Endothelial cell of umbilical vein (primary cell): ENCODE data around the gene TNIP3. TPM values are rescaled to one million over a fixed set of nuclear protein-coding genes. Genes with fewer than 3 reads are reported as not detected.

Source experiments
- BruUV-seq: library from RNA; stranded (reverse); fragments of 400-500 nt; replicated peaks from 2 replicates; lab custom pipeline; 2021; lab: Mats Ljungman, UMichigan
- CTCF ChIA-PET: fragments of 300-600, 350-600 bp; sonication (Branson Sonifier 250); formaldehyde crosslinking; loops from one replicate; lab custom pipeline; 2021; ENCODE audit warnings: antibody characterized with exemption, inconsistent platforms; lab: Charles Lee
- POLR2A ChIA-PET: fragments of 300-600, 350-600 bp; sonication (Branson Sonifier 250); formaldehyde crosslinking; loops from one replicate; lab custom pipeline; 2021; ENCODE audit warnings: antibody characterized with exemption, inconsistent platforms; lab: Charles Lee
- DNase-seq: peaks from one replicate; pipeline ENCODE4 v3.0.0-alpha.2; 2011; ENCODE audit warnings: low read depth, low spot score
- FAIRE-seq: peaks from 2 replicates; lab custom pipeline; 2011; peaks lifted over from hg19 to GRCh38; lab: Jason Lieb, UNC
- H2AFZ ChIP-seq: 2 replicates; pipeline ENCODE4 v1.6.0; 2012; ENCODE audit warnings: low read depth, low read length, control low read depth, inconsistent platforms
- H3K27ac ChIP-seq: 2 replicates; pipeline ENCODE4 v1.5.1; 2011; ENCODE audit warnings: low read depth, mild to moderate bottlenecking, control low read depth, low read length, moderate library complexity; ENCODE audit not compliant: insufficient read depth
- H3K27me3 ChIP-seq, 2 experiments: 2 replicates each; pipeline versions ENCODE4 v1.6.0 to v1.6.1; 2011; ENCODE audit warnings: low read length in 2 of 2, mixed read lengths in 1 of 2; ENCODE audit not compliant: control insufficient read depth in 2 of 2, insufficient read depth in 2 of 2
- H3K36me3 ChIP-seq, 2 experiments: 2 replicates in 1 of 2; 3 replicates in 1 of 2; pipeline ENCODE4 v1.5.1; 2011; ENCODE audit warnings: low read length in 2 of 2, mild to moderate bottlenecking in 1 of 2, moderate library complexity in 1 of 2; ENCODE audit not compliant: control insufficient read depth in 2 of 2, insufficient read depth in 2 of 2; ENCODE audit errors: extremely low read depth in 1 of 2
- H3K4me1 ChIP-seq: 3 replicates; pipeline ENCODE4 v1.5.1; 2011; ENCODE audit warnings: mild to moderate bottlenecking, low read length; ENCODE audit not compliant: control insufficient read depth, insufficient read depth; ENCODE audit errors: extremely low read depth
- H3K4me2 ChIP-seq: 2 replicates; pipeline ENCODE4 v1.6.1; 2011; ENCODE audit warnings: low read length, control low read depth, mixed read lengths; ENCODE audit not compliant: insufficient read depth
- H3K4me3 ChIP-seq, 3 experiments: fragments of 200-600 bp in 1 of 3; sonication (generic), shearing (Covaris generic) in 1 of 3; replicated peaks in 1 of 3; 2 replicates each; pipeline ENCODE4 v1.5.1; 2011 to 2016; ENCODE audit warnings: control low read depth in 3 of 3, low read length in 3 of 3, mild to moderate bottlenecking in 2 of 3, inconsistent platforms in 1 of 3, low read depth in 1 of 3, moderate library complexity in 1 of 3; ENCODE audit not compliant: insufficient read depth in 1 of 3
- H3K79me2 ChIP-seq: 2 replicates; pipeline ENCODE4 v1.6.0; 2012; ENCODE audit warnings: low read length, inconsistent platforms; ENCODE audit not compliant: control insufficient read depth, insufficient read depth
- H3K9ac ChIP-seq: replicated peaks from 2 replicates; pipeline ENCODE3; 2011; ENCODE audit warnings: low read length, control low read depth; ENCODE audit not compliant: insufficient read depth; ENCODE audit errors: extremely low read depth
- H3K9me1 ChIP-seq: replicated peaks from 3 replicates; pipeline ENCODE4 v1.6.0; 2011; ENCODE audit warnings: mild to moderate bottlenecking, low read length; ENCODE audit not compliant: control insufficient read depth, insufficient read depth; ENCODE audit errors: extremely low read depth
- H3K9me3 ChIP-seq: replicated peaks from 2 replicates; pipeline ENCODE4 v1.5.1; 2012; ENCODE audit warnings: low read length, inconsistent platforms; ENCODE audit not compliant: control insufficient read depth, insufficient read depth
- H4K20me1 ChIP-seq: replicated peaks from 2 replicates; pipeline ENCODE3; 2011; ENCODE audit warnings: mild to moderate bottlenecking, low read length; ENCODE audit not compliant: control insufficient read depth, insufficient read depth; ENCODE audit errors: extremely low read depth
- CTCF ChIP-seq, 2 donors: IDR thresholded peaks; 1 replicate in 1 of 2; 2 replicates in 1 of 2; pipeline ENCODE4 v1.5.1; 2011; ENCODE audit warnings: low read length in 2 of 2, mild to moderate bottlenecking in 2 of 2, moderate library complexity in 2 of 2, control low read depth in 1 of 2, inconsistent platforms in 1 of 2, low read depth in 1 of 2; ENCODE audit not compliant: insufficient read depth in 1 of 2; ENCODE audit errors: extremely low read depth in 1 of 2
- EZH2 ChIP-seq: IDR thresholded peaks from 2 replicates; pipeline ENCODE4 v1.6.1; 2012; ENCODE audit warnings: borderline replicate concordance, low read depth, mild to moderate bottlenecking, moderate library complexity, low read length, inconsistent platforms; ENCODE audit not compliant: severe bottlenecking
- FOS ChIP-seq: IDR thresholded peaks from 2 replicates; pipeline ENCODE4 v1.6.1; 2011; ENCODE audit warnings: mild to moderate bottlenecking, low read length, moderate library complexity, borderline replicate concordance; ENCODE audit not compliant: insufficient read depth
- GATA2 ChIP-seq: IDR thresholded peaks from 2 replicates; pipeline ENCODE4 v1.7.0; 2011; ENCODE audit warnings: low read depth, mild to moderate bottlenecking, moderate library complexity, mixed read lengths, low read length; ENCODE audit not compliant: insufficient read length, insufficient read depth
- JUN ChIP-seq: IDR thresholded peaks from 2 replicates; pipeline ENCODE4 v1.6.1; 2011; ENCODE audit warnings: borderline replicate concordance, low read depth; ENCODE audit not compliant: insufficient read length, insufficient read depth
- MAX ChIP-seq: IDR thresholded peaks from 2 replicates; pipeline ENCODE4 v1.6.1; 2011; ENCODE audit not compliant: insufficient read depth, insufficient read length
- MYC ChIP-seq: IDR thresholded peaks from one replicate; pipeline ENCODE4 v1.6.1; 2011; ENCODE audit warnings: mild to moderate bottlenecking, low read depth, low read length
- POLR2A ChIP-seq: IDR thresholded peaks from 2 replicates; pipeline ENCODE4 v1.6.1; 2012; ENCODE audit warnings: low read depth, mild to moderate bottlenecking, control low read depth, low read length
- POLR2AphosphoS5 ChIP-seq: IDR thresholded peaks from 2 replicates; pipeline ENCODE4 v1.6.1; 2012; ENCODE audit warnings: low read depth, mild to moderate bottlenecking, control low read depth, low read length, moderate library complexity; ENCODE audit not compliant: insufficient read depth
- dilution Hi-C: fragments of 300-500 bp; cut with MboI; formaldehyde crosslinking; loops from one replicate; pipeline ENCODE4 v1.15.0; 2019; ENCODE audit warnings: low sequenced_read_pairs; ENCODE audit not compliant: extremely low pct_ligation_motif_present
- intact Hi-C: fragments of 100-400 bp; cut with micrococcal nuclease; formaldehyde crosslinking; loops from one replicate; pipeline ENCODE4 v1.10.0; 2022
- polyA plus RNA-seq, 4 experiments: library from polyadenylated mRNA; depleted of rRNA in 3 of 4; stranded (reverse) in 3 of 4; unstranded in 1 of 4; fragments of >200 nt; gene quantifications; 2 replicates each; pipeline versions ENCODE4 v1.2.1 to v1.2.3, GENCODE V29; 2011 to 2012; ENCODE audit warnings: missing spikeins in 1 of 4
- total RNA-seq: library from RNA; stranded (reverse); gene quantifications from 2 replicates; pipeline ENCODE4 v1.2.3, GENCODE V29; 2021

TNIP3 gene
- total and polyA plus RNA-seq, 2 donors (not counting 3 experiments of a cell fraction or from before 2014, with no cell fraction given) = not detected

- ChIA-PET CTCF (interaction anchor here (1.1 to 1.5 kb wide), 2 partner anchors 10 to 1043 kb away, joined by 3 to 4 read pairs; no protein-coding TSS in a partner anchor), POLR2A (no interaction called here)
- no peaks in the 10 kb centered on the region for H3K9me1 ChIP-seq
- H3K4me1 ChIP-seq = no peaks in the 10 kb centered on the region
- H3K4me2 ChIP-seq = no peak overlapping the region
- H2AFZ ChIP-seq = no peak overlapping the region
- no peak overlapping the region for H3K9ac ChIP-seq
- no peaks in the 10 kb centered on the region for H3K9me3 ChIP-seq
- dilution Hi-C loops (no loop called here), intact Hi-C loops (no loop called here)
- H3K79me2 ChIP-seq = no peaks in the 10 kb centered on the region
- H3K27me3 ChIP-seq = peaks cover 2 to 3% of the 10 kb centered on the region in 2 experiments
- no peaks in the 10 kb centered on the region for H4K20me1 ChIP-seq
- BruUV-seq = no TSS peak
- TF ChIP-seq MYC (no peak), POLR2A (no peak), MAX (no peak), JUN (no peak), POLR2AphosphoS5 (no peak), GATA2 (no peak), CTCF (IDR thresholded peaks at IDR 0.05; ENCODE audit: extremely low read depth in 1 of 2, insufficient read depth in 1 of 2, low read depth in 1 of 2, low read length in 2 of 2) (no peak), FOS (no peak), EZH2 (no peak)
- H3K4me3 ChIP-seq = no peak overlapping the region
- H3K27ac ChIP-seq = no peak overlapping the region
- H3K36me3 ChIP-seq = no peaks in the 10 kb centered on the region
- no peak for FAIRE-seq
- no peak for DNase-seq
Observed at GRCh38 chr4:121198251-121198650, 34.1 kb upstream of the TNIP3 start.
